Breast epithelium (tissue), 4 donors: ENCODE data around the gene TSPY10. TPM values are rescaled to one million over a fixed set of nuclear protein-coding genes. Genes with fewer than 3 reads are reported as not detected.
"Not testable (repeated sequence)": the region's sequence is repeated elsewhere in the genome, so short reads cannot be mapped to it uniquely, and the experiment has no call there.

Experiments
- DNase-seq, 2 donors: peaks; one replicate each; pipeline ENCODE4 v3.0.0-alpha.2; 2019; ENCODE audit warnings: low spot score in 2 of 2
- H3K27ac ChIP-seq, 2 donors: fragments of 200-600 bp; sonication (generic) in 1 of 2; one replicate each; pipeline ENCODE4 v1.5.1; 2016 to 2019; ENCODE audit warnings: mild to moderate bottlenecking in 1 of 2
- H3K27me3 ChIP-seq, 2 donors: fragments of 200-600 bp; sonication (generic) in 1 of 2; one replicate each; pipeline versions ENCODE4 v1.5.1 to v1.6.0; 2017 to 2019; ENCODE audit warnings: control low read depth in 1 of 2, mild to moderate bottlenecking in 1 of 2
- H3K36me3 ChIP-seq: fragments of 200-600 bp; one replicate; pipeline ENCODE4 v1.5.1; 2019
- H3K4me1 ChIP-seq, 2 donors: fragments of 200-600 bp; sonication (generic); one replicate each; pipeline ENCODE4 v1.5.1; 2016 to 2019; ENCODE audit warnings: control low read depth in 1 of 2
- H3K4me3 ChIP-seq, 3 donors: fragments of 200-600 bp; sonication (generic); 1 replicate in 2 of 3; 2 replicates in 1 of 3; pipeline ENCODE4 v1.5.1; 2016 to 2019; ENCODE audit warnings: mild to moderate bottlenecking in 3 of 3, moderate library complexity in 2 of 3
- H3K9me3 ChIP-seq, 2 donors: fragments of 200-600 bp; sonication (generic) in 1 of 2; one replicate each; pipeline ENCODE4 v1.5.1; 2016 to 2019; ENCODE audit warnings: control low read depth in 1 of 2
- intact Hi-C: fragments of 100-400 bp; cut with DNase I; formaldehyde crosslinking; loops from one replicate; pipeline ENCODE4 v1.15.1; 2023; ENCODE audit warnings: low total_unique reads
- total RNA-seq, 3 donors: library from RNA; depleted of rRNA; stranded (reverse); fragments of >200 nt; gene quantifications; one replicate each; pipeline ENCODE4 v1.1.0, GENCODE V29; 2016

Gene TSPY10, protein sequence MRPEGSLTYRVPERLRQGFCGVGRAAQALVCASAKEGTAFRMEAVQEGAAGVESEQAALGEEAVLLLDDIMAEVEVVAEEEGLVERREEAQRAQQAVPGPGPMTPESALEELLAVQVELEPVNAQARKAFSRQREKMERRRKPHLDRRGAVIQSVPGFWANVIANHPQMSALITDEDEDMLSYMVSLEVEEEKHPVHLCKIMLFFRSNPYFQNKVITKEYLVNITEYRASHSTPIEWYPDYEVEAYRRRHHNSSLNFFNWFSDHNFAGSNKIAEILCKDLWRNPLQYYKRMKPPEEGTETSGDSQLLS
- total RNA-seq: not detected

DNA sequence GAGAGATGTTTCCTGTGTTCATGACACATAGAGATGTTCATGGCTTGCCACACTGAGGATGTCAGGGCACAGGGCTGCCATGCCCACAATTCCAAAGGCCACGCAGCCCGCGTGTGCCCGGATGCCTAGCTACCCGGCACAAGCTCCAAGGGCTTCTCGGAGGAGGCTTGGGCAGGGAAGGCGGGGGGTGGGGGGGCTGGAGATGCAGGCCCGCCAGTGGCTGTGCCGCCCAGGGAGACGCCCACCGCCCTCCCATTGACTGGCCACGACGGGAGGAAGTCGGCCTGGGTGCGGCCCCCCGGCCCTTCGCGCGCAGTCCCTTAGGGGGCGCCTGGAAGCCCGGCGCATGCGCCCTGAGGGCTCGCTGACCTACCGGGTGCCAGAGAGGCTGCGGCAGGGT lies at the start of gene TSPY10:
TSPY10 (plus strand) TSS at position 301 of the 400 bp plus-strand sequence; CDS start at position 347, 46 bp downstream.
- H3K36me3 ChIP-seq, H3K9me3 ChIP-seq, intact Hi-C loops, DNase-seq, H3K27ac ChIP-seq, H3K27me3 ChIP-seq, H3K4me1 ChIP-seq, H3K4me3 ChIP-seq: not testable (repeated sequence)

DNA sequence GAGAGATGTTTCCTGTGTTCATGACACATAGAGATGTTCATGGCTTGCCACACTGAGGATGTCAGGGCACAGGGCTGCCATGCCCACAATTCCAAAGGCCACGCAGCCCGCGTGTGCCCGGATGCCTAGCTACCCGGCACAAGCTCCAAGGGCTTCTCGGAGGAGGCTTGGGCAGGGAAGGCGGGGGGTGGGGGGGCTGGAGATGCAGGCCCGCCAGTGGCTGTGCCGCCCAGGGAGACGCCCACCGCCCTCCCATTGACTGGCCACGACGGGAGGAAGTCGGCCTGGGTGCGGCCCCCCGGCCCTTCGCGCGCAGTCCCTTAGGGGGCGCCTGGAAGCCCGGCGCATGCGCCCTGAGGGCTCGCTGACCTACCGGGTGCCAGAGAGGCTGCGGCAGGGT lies 40.7 kb upstream of the TSPY10 start, which contains the start of gene TSPY9:
TSPY9 (plus strand) TSS at position 301 of the 400 bp plus-strand sequence; CDS start at position 347, 46 bp downstream.
- H3K4me3 ChIP-seq, H3K27ac ChIP-seq, H3K9me3 ChIP-seq, H3K36me3 ChIP-seq, H3K27me3 ChIP-seq, H3K4me1 ChIP-seq, intact Hi-C loops, DNase-seq: not testable (repeated sequence)

DNA sequence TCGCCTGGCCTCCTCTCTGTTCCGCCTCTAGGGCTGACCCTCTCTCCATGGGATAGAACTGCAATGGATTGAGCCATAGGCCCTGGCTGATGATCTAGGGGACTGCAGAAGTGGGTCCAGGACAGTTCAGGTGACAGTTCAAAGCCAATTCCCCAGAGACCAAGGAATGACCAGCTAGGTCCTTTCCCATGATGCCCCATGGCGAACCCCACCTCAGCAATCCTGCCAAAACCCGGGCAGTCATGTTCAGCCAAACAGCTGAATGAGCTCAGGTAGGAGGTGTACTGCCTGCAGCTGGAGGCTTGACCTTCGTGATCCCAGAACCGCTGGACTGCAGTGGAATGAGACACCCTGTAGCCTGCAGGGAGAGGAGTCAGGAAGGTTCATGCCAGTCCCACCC lies 23.3 kb upstream of the TSPY10 start:
- intact Hi-C loops: not testable (repeated sequence)

DNA sequence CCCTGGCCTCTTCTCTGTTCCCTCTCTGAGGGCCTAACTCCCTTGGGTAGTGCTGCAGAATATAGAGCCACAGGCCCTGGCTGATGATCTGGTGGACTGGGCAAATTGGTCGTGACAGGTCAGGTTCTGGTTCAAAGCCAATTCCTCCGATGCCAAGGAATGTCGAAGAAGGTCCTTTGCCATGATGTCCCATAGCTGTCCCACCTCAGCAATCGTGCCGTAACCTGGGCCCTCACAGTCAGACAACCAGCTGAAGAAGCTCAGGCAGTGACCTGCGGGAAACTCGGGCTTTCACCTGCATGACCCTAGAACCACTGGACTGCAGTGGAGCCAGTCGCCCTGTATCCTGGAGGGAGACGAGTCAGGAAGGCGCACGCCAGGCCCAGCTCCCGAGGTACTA lies 11.4 kb upstream of the TSPY10 start:
- H3K4me3 ChIP-seq, H3K27me3 ChIP-seq, H3K4me1 ChIP-seq, H3K27ac ChIP-seq, intact Hi-C loops, H3K36me3 ChIP-seq, H3K9me3 ChIP-seq: not testable (repeated sequence)
- peak in 1 of 2 donors; percentile 49 for DNase-seq

More for the DNA sequence above, 23.3 kb upstream of the TSPY10 start:
- H3K27ac ChIP-seq, H3K4me1 ChIP-seq, DNase-seq, H3K4me3 ChIP-seq, H3K36me3 ChIP-seq, H3K27me3 ChIP-seq, H3K9me3 ChIP-seq: not testable (repeated sequence)

Other genes starting within 250 kb of the TSPY10 start
- gene TSPY4, start 190.4 kb upstream of the TSPY10 start, total RNA-seq: not detected
- not detected for gene TSPY8, start 170.1 kb upstream of the TSPY10 start, total RNA-seq
- not detected for gene TSPY3, start 129.5 kb upstream of the TSPY10 start, total RNA-seq
- gene TSPY1, start 60.9 kb upstream of the TSPY10 start, total RNA-seq: not detected
- gene TSPY9, start 40.6 kb upstream of the TSPY10 start, total RNA-seq: not detected